CD4-positive, alpha-beta T cell (primary cell): ENCODE data around the gene BBS5. TPM values are rescaled to one million over a fixed set of nuclear protein-coding genes. Genes with fewer than 3 reads are reported as not detected.

Experiments used
- ATAC-seq: fragments of 200-7000 bp; cut with Tn5 transposase; one replicate; pipeline ENCODE4 v1.10.0; 2022; ENCODE audit warnings: mild to moderate bottlenecking; ENCODE audit not compliant: poor library complexity
- CTCF ChIA-PET: fragments of 350-600 bp; sonication (Branson Sonifier 250); formaldehyde crosslinking; loops from one replicate; lab custom pipeline; 2021; ENCODE audit warnings: antibody characterized with exemption, inconsistent platforms; lab: Charles Lee
- POLR2A ChIA-PET: fragments of 350-600 bp; sonication (Branson Sonifier 250); formaldehyde crosslinking; loops from one replicate; lab custom pipeline; 2021; ENCODE audit warnings: antibody characterized with exemption, inconsistent platforms; lab: Charles Lee
- DNase-seq, 14 experiments: peaks; one replicate each; pipeline ENCODE4 v3.0.0-alpha.2; 2013 to 2020; ENCODE audit warnings: mixed read lengths in 2 of 14
- H3K27ac ChIP-seq, 2 donors: one replicate each; pipeline versions ENCODE4 v1.5.1 to v1.7.0; 2013; ENCODE audit warnings: low read length in 2 of 2, low read depth in 1 of 2, mild to moderate bottlenecking in 1 of 2
- H3K27me3 ChIP-seq, 2 experiments: 1 replicate in 1 of 2; 2 replicates in 1 of 2; pipeline versions ENCODE4 v1.6.1 to v1.7.0; 2013; ENCODE audit warnings: low read length in 2 of 2, control low read depth in 1 of 2, mild to moderate bottlenecking in 1 of 2, moderate library complexity in 1 of 2; ENCODE audit not compliant: insufficient read depth in 2 of 2, control insufficient read depth in 1 of 2
- H3K36me3 ChIP-seq: one replicate; pipeline ENCODE4 v1.6.1; 2013; ENCODE audit warnings: low read length, control low read depth; ENCODE audit not compliant: insufficient read depth
- H3K4me1 ChIP-seq: one replicate; pipeline ENCODE4 v1.6.1; 2013; ENCODE audit warnings: low read length, control low read depth; ENCODE audit not compliant: insufficient read depth
- H3K4me3 ChIP-seq: one replicate; pipeline ENCODE4 v1.5.1; 2013; ENCODE audit warnings: mild to moderate bottlenecking, low read length, moderate library complexity
- H3K9me3 ChIP-seq, 2 experiments: 1 replicate in 1 of 2; 2 replicates in 1 of 2; pipeline versions ENCODE4 v1.6.1 to v1.7.0; 2013; ENCODE audit warnings: low read length in 2 of 2, mild to moderate bottlenecking in 2 of 2, control low read depth in 1 of 2, moderate library complexity in 1 of 2; ENCODE audit not compliant: control insufficient read depth in 1 of 2, insufficient read depth in 1 of 2
- H3K27ac Mint-ChIP-seq: one replicate; pipeline ENCODE4 v1.8.0; 2020; ENCODE audit warnings: mixed read lengths
- H3K27me3 Mint-ChIP-seq: one replicate; pipeline ENCODE4 v1.8.0; 2021; ENCODE audit warnings: mixed read lengths
- H3K36me3 Mint-ChIP-seq: one replicate; pipeline ENCODE4 v1.8.0; 2021; ENCODE audit warnings: low read depth, mixed read lengths
- H3K4me1 Mint-ChIP-seq: one replicate; pipeline ENCODE4 v1.8.0; 2021; ENCODE audit warnings: low read depth, mixed read lengths
- H3K4me3 Mint-ChIP-seq: one replicate; pipeline ENCODE4 v1.8.0; 2020; ENCODE audit warnings: mild to moderate bottlenecking, mixed read lengths
- H3K9me3 Mint-ChIP-seq: one replicate; pipeline ENCODE4 v1.8.0; 2020; ENCODE audit warnings: mixed read lengths
- intact Hi-C, 2 experiments: fragments of 100-400 bp; cut with DNase I in 1 of 2; cut with micrococcal nuclease in 1 of 2; formaldehyde crosslinking; loops; one replicate each; pipeline versions ENCODE4 v1.15.1 to v1.9.0; 2023 to 2025; cut with DNase I, micrococcal nuclease
- total RNA-seq, 174 experiments: library from RNA in 2 of 174; stranded (reverse) in 2 of 174; gene quantifications; one replicate each; pipeline ENCODE4 v1.2.3 and lab custom pipeline; 2021 to 2026
- TF ChIP-seq, protein P1 (sequence below): fragments of 200-600 bp; IDR thresholded peaks from one replicate; pipeline ENCODE4 v1.8.0; 2022; ENCODE audit warnings: antibody characterized with exemption, mild to moderate bottlenecking

BBS5 gene
- total RNA-seq, 2 experiments from 2014 or later: 2.1 to 2.2 TPM

DNA sequence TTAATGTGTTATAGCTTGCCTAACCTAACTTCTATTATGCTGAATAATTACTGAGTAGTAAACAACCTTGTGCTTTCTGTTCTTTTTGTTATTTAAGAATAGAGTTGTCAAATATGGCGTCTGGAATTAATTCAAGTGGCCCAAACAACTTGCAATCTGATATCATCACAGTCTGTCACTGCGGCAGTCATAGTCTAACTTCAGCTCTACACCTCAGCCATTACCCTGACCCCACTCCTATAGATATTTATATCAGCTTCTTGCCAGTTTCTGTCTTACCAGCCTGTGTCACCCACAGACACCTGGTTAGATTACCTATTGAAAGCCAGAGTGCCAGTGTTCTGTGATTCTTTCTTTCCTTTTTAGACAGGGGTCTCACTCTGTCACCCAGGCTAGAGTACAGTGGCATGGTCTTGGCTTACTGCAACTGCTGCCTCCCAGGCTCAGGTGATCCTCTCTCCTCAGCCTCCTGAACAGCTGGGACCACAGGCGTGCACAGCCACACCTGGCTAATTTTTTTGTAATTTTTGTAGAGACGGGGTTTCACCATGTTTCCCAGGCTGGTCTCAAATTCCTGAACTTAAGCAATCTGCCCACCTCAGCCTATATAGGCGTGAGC, 16.1 kb downstream of the BBS5 start:
- Histone ChIP-seq H3K4me3 (no peak overlapping the region), H3K27ac (no peak overlapping the region), H3K27me3 (no peaks in the 10 kb centered on the region), H3K36me3 (no peaks in the 10 kb centered on the region), H3K4me1 (no peaks in the 10 kb centered on the region), H3K9me3 (no peaks in the 10 kb centered on the region)
- no peaks in the 10 kb centered on the region for H3K4me1 Mint-ChIP-seq
- ATAC-seq (no peak), DNase-seq (no peak)
- no peaks in the 10 kb centered on the region for H3K27me3 Mint-ChIP-seq
- H3K27ac Mint-ChIP-seq: no peak overlapping the region
- TF ChIP-seq, protein P1, sequence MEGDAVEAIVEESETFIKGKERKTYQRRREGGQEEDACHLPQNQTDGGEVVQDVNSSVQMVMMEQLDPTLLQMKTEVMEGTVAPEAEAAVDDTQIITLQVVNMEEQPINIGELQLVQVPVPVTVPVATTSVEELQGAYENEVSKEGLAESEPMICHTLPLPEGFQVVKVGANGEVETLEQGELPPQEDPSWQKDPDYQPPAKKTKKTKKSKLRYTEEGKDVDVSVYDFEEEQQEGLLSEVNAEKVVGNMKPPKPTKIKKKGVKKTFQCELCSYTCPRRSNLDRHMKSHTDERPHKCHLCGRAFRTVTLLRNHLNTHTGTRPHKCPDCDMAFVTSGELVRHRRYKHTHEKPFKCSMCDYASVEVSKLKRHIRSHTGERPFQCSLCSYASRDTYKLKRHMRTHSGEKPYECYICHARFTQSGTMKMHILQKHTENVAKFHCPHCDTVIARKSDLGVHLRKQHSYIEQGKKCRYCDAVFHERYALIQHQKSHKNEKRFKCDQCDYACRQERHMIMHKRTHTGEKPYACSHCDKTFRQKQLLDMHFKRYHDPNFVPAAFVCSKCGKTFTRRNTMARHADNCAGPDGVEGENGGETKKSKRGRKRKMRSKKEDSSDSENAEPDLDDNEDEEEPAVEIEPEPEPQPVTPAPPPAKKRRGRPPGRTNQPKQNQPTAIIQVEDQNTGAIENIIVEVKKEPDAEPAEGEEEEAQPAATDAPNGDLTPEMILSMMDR: no peak
- H3K36me3 Mint-ChIP-seq: peaks cover 14% of the 10 kb centered on the region
- ChIA-PET CTCF (no interaction called here), POLR2A (no interaction called here)
- intact Hi-C loops: no loop called here
- no peak overlapping the region for H3K4me3 Mint-ChIP-seq
- H3K9me3 Mint-ChIP-seq: no peaks in the 10 kb centered on the region

DNA sequence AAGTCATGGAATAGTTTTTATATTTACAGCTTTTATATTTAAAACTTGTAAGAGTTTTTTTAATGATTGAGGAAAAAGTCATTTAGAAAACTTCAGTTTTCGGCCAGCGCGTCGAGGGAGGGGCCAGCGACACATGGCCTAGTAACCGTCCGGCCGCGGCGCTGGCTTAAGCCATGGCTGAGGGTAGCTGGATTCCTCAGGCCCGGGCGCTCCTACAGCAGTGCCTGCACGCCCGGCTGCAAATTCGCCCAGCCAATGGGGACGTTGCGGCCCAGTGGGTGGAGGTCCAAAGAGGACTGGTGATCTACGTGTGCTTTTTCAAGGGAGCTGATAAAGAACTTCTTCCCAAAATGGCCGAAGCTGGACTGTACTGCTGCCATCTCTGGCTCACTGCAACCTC, 25.4 kb downstream of the BBS5 start:
- no peaks in the 10 kb centered on the region for H3K4me1 ChIP-seq
- intact Hi-C loops: no loop called here
- no peak overlapping the region for H3K4me3 ChIP-seq
- Mint-ChIP-seq H3K9me3 (no peaks in the 10 kb centered on the region), H3K27ac (no peak overlapping the region), H3K4me3 (no peak overlapping the region), H3K4me1 (no peaks in the 10 kb centered on the region), H3K36me3 (peaks cover 7% of the 10 kb centered on the region), H3K27me3 (no peaks in the 10 kb centered on the region)
- ChIA-PET CTCF (no interaction called here), POLR2A (no interaction called here)
- DNase-seq (no peak), ATAC-seq (no peak)
- H3K36me3 ChIP-seq: no peaks in the 10 kb centered on the region
- TF ChIP-seq, protein P1: no peak
- H3K27ac ChIP-seq: no peak overlapping the region
- H3K27me3 ChIP-seq: no peaks in the 10 kb centered on the region
- no peaks in the 10 kb centered on the region for H3K9me3 ChIP-seq

DNA sequence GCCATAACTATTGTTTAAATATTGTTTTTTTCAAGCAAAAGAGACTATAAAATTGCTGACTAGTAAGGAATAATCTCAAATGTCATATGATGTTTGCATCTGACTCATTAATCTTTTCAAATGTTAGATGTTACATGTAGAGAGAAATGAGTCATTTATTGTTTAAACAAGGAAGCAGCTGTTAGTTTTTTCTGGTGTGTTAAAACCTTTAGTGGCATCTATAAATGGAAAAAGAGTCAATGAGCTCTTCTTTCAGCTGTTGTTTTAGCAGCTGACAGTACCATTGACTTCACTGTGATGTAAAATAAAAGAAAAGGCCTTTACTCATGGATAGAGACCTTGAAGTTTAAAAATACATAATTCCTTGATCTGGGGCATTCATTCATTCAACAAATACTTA, 28.4 kb downstream of the BBS5 start:
- Histone ChIP-seq H3K36me3 (no peaks in the 10 kb centered on the region), H3K9me3 (no peaks in the 10 kb centered on the region), H3K27me3 (no peaks in the 10 kb centered on the region), H3K4me3 (no peak overlapping the region), H3K4me1 (no peaks in the 10 kb centered on the region), H3K27ac (no peak overlapping the region)
- H3K27me3 Mint-ChIP-seq: no peaks in the 10 kb centered on the region
- TF ChIP-seq, protein P1: no peak
- ATAC-seq (no peak), DNase-seq (no peak)
- H3K4me3 Mint-ChIP-seq: no peak overlapping the region
- intact Hi-C loops: no loop called here
- no peak overlapping the region for H3K27ac Mint-ChIP-seq
- H3K9me3 Mint-ChIP-seq: no peaks in the 10 kb centered on the region
- H3K4me1 Mint-ChIP-seq: no peaks in the 10 kb centered on the region
- POLR2A ChIA-PET: no interaction called here
- CTCF ChIA-PET: no interaction called here
- H3K36me3 Mint-ChIP-seq: peaks cover 7% of the 10 kb centered on the region
